Esophagus muscularis mucosa (tissue), 4 donors: ENCODE measurements around the gene SEMA5A. TPM values are rescaled to one million over a fixed set of nuclear protein-coding genes. Genes with fewer than 3 reads are reported as not detected.

Source experiments
- DNase-seq: peaks from one replicate; pipeline ENCODE4 v3.0.0-alpha.2; 2017; ENCODE audit errors: extremely low spot score
- H3K27ac ChIP-seq, 4 donors: fragments of 200-600 bp; sonication (generic); replicated peaks in 1 of 4; 1 replicate in 3 of 4; 2 replicates in 1 of 4; pipeline ENCODE4 v1.5.1; 2016 to 2019; ENCODE audit warnings: mild to moderate bottlenecking in 1 of 4
- H3K27me3 ChIP-seq, 4 donors: fragments of 200-600 bp; sonication (generic); one replicate each; pipeline versions ENCODE4 v1.5.1 to v1.6.0; 2016 to 2019
- H3K36me3 ChIP-seq, 4 donors: fragments of 200-600 bp; sonication (generic); one replicate each; pipeline ENCODE4 v1.5.1; 2016 to 2019
- H3K4me1 ChIP-seq, 4 donors: fragments of 200-600 bp; sonication (generic); one replicate each; pipeline ENCODE4 v1.5.1; 2016 to 2019
- H3K4me3 ChIP-seq, 4 donors: fragments of 200-600 bp; sonication (generic); 1 replicate in 2 of 4; 2 replicates in 2 of 4; pipeline ENCODE4 v1.5.1; 2016 to 2019; ENCODE audit warnings: mild to moderate bottlenecking in 4 of 4, moderate library complexity in 1 of 4
- H3K9me3 ChIP-seq, 4 donors: fragments of 200-600 bp; sonication (generic); 1 replicate in 3 of 4; 2 replicates in 1 of 4; pipeline ENCODE4 v1.5.1; 2016 to 2019
- EP300 ChIP-seq: sonication (generic); formaldehyde crosslinking; IDR thresholded peaks from one replicate; pipeline ENCODE4 v1.6.1; 2017; ENCODE audit warnings: antibody characterized with exemption
- POLR2A ChIP-seq: fragments of 450-650 bp; IDR thresholded peaks from one replicate; pipeline ENCODE4 v1.6.1; 2017; ENCODE audit warnings: antibody characterized with exemption, moderate library complexity, mild to moderate bottlenecking, low read depth
- POLR2AphosphoS5 ChIP-seq, 2 donors: sonication (generic); formaldehyde crosslinking; IDR thresholded peaks; one replicate each; pipeline ENCODE4 v1.6.1; 2017; ENCODE audit warnings: antibody characterized with exemption in 2 of 2
- WGBS: methylation state at CpG from one replicate; pipeline ENCODE4 v1.1.5; 2018; 5-methylcytosine and 5-hydroxymethylcytosine counted together
- intact Hi-C: fragments of 100-400 bp; cut with DNase I; formaldehyde crosslinking; loops from one replicate; pipeline ENCODE4 v1.15.1; 2023
- total RNA-seq, 4 donors: library from RNA; depleted of rRNA; stranded (reverse); fragments of >200 nt; gene quantifications; one replicate each; pipeline versions ENCODE4 v1.1.0 to v1.2.1, GENCODE V29; 2016
- TF ChIP-seq, protein P1 (sequence below), 3 experiments: fragments of 200-600 bp in 2 of 3; fragments of 450-650 bp in 1 of 3; sonication (generic) in 2 of 3; IDR thresholded peaks; one replicate each; pipeline ENCODE4 v1.5.1; 2017 to 2019; ENCODE audit warnings: antibody characterized with exemption in 3 of 3, mild to moderate bottlenecking in 2 of 3, moderate library complexity in 1 of 3

The SEMA5A gene
- total RNA-seq, 4 donors from 2014 or later, result 2.1 to 5.6 (median 3.5) TPM

DNA sequence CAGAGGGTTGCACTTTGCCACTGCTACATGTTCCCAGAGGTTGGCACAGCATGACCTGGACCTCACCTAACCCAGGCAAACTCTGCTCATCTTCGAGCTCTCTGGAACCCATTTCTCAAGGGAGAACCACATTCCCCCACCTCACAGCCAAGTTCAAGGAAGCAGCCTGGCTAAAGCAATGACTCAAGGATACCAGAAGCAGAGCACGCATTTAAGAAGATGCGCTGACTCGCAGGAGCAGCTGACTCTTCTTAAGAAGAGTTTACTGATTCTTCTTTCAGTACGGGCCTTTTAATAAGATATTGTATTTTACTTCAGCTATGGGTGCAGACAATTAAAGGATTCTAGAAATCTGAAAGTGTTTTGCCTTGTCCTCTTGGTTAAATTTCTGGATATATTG lies 4.1 kb upstream of the SEMA5A start:
- H3K4me3 ChIP-seq, result no peak overlapping the region
- H3K4me1 ChIP-seq, result peaks cover 8 to 30% (median 28%) of the 10 kb centered on the region in 4 donors
- H3K36me3 ChIP-seq, result peaks cover 0 to 23% (median 12%) of the 10 kb centered on the region in 4 donors
- H3K9me3 ChIP-seq, result no peaks in the 10 kb centered on the region
- intact Hi-C loops, result loop anchor here (5.0 kb wide), 1 partner anchor 188 kb away; no protein-coding TSS in a partner anchor
- 89% methylated on average over 5 of the region's 5 CpGs for WGBS
- H3K27ac ChIP-seq, result no peak overlapping the region
- no peak for DNase-seq
- peaks cover 0 to 14% (median under 1%) of the 10 kb centered on the region in 4 donors for H3K27me3 ChIP-seq
- TF ChIP-seq, protein P1, sequence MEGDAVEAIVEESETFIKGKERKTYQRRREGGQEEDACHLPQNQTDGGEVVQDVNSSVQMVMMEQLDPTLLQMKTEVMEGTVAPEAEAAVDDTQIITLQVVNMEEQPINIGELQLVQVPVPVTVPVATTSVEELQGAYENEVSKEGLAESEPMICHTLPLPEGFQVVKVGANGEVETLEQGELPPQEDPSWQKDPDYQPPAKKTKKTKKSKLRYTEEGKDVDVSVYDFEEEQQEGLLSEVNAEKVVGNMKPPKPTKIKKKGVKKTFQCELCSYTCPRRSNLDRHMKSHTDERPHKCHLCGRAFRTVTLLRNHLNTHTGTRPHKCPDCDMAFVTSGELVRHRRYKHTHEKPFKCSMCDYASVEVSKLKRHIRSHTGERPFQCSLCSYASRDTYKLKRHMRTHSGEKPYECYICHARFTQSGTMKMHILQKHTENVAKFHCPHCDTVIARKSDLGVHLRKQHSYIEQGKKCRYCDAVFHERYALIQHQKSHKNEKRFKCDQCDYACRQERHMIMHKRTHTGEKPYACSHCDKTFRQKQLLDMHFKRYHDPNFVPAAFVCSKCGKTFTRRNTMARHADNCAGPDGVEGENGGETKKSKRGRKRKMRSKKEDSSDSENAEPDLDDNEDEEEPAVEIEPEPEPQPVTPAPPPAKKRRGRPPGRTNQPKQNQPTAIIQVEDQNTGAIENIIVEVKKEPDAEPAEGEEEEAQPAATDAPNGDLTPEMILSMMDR (IDR thresholded peaks at IDR 0.05), result no peak
- TF ChIP-seq EP300 (no peak), POLR2A (no peak), POLR2AphosphoS5 (IDR thresholded peaks at IDR 0.05) (no peak)

DNA sequence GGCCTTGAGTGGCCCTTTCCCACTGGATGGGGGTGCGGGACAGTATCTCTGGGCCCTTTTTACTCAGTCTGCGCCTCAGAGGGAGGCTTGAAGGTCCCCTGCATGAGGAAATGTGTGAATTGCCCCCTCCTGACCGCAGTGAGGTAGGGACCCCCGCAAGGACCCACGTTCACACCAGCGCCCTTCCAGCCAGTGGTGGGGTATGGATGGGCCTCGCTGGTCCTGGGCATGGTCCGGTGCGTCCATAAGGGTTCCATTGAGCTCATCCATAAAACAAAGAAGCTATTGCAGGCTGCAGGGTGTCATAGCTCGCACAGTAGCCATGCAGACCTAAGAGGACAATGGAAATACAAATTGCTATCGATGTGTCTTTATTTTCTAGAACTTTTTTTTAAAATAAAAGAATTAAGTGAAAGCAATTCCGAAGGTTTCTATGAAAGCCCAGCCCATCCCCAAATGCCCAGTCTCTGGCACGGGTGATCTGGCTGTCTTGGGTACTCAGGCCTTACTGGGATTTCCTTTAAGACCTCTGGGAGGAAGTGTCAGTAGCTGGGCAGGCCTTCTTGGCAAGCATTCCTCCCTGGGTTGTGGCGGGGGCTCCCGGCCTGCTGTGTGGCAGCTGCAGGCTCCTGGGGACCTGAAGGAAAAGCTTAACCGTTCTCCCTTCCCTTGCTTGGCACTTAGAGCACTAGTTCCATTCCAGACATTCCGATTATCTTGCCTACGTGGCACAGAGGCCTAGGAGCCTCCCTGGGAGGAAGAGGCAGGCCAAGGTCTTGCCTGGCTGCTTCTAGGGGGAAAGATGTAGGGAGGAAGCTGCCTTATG lies 1.5 kb upstream of the SEMA5A start:
- no peak for DNase-seq
- peaks cover 0 to 23% (median 12%) of the 10 kb centered on the region in 4 donors for H3K36me3 ChIP-seq
- H3K27me3 ChIP-seq, result peaks cover 0 to 24% (median 4%) of the 10 kb centered on the region in 4 donors
- 49% methylated on average over 18 of the region's 18 CpGs for WGBS
- peak overlapping the region; percentile 83 to 95 (median 86) for H3K27ac ChIP-seq
- intact Hi-C loops, result no loop called here
- no peaks in the 10 kb centered on the region for H3K9me3 ChIP-seq
- TF ChIP-seq, protein P1 (IDR thresholded peaks at IDR 0.05), result no peak
- TF ChIP-seq POLR2A, result no peak
- TF ChIP-seq POLR2AphosphoS5 (IDR thresholded peaks at IDR 0.05), result no peak
- no peak for TF ChIP-seq EP300
- H3K4me1 ChIP-seq, result peaks cover 14 to 42% (median 38%) of the 10 kb centered on the region in 4 donors
- peak overlapping the region; percentile 74 to 89 (median 77) for H3K4me3 ChIP-seq

DNA sequence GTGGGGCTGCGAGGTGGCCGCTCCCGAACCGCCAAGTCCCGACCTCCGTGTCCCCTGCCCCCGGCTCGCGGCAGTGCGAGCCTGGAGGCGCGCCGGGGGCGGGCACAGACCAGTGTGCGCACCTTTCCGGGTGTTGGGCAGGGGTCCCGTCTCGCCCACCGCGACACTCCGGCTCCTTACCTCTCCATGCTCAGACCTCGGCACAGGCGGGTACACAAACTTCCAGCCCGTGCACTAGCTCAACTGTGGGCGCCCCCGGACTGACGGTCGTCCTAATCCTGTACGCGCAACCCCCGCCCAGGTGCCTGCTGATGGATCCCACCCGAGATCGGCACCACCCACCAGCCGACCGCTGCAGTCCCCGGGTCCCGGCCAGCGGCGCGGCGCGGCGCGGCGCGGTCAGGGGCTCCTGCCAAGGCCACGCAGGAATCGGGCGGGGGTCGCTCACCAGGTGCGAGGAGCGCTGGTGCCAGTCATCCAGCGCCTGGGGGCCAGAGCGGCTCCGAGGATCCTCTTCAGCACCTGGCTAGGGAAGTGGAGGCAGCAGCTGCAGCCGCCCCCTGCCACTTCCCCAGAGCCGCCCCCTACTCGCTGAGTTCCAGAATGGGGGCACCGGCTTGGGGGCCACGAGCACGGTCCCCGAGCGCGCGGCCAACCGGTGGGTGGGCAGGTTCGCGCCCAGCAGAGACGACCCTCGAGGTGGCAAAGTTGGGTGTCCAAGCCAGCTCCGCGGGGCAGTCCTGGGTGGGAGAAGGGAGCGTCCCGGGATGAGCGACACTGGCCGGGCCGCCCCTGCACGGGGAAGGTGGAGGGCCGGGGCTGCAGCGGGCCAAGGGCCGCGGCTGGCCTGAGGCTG lies 511 bp downstream of the SEMA5A start:
- intact Hi-C loops, result no loop called here
- Histone ChIP-seq H3K4me1 (peaks cover 14 to 42% (median 38%) of the 10 kb centered on the region in 4 donors), H3K4me3 (peak overlapping the region; percentile 74 to 89 (median 77)), H3K27ac (peak overlapping the region; percentile 83 to 95 (median 86)), H3K36me3 (peaks cover 0 to 15% (median 8%) of the 10 kb centered on the region in 4 donors), H3K9me3 (no peaks in the 10 kb centered on the region), H3K27me3 (peaks cover 0 to 24% (median 4%) of the 10 kb centered on the region in 4 donors)
- no peak for DNase-seq
- TF ChIP-seq POLR2A (no peak), POLR2AphosphoS5 (IDR thresholded peaks at IDR 0.05) (no peak), EP300 (no peak)
- TF ChIP-seq, protein P1 (IDR thresholded peaks at IDR 0.05), result no peak
- 0% methylated on average over 19 of the region's 82 CpGs for WGBS

DNA sequence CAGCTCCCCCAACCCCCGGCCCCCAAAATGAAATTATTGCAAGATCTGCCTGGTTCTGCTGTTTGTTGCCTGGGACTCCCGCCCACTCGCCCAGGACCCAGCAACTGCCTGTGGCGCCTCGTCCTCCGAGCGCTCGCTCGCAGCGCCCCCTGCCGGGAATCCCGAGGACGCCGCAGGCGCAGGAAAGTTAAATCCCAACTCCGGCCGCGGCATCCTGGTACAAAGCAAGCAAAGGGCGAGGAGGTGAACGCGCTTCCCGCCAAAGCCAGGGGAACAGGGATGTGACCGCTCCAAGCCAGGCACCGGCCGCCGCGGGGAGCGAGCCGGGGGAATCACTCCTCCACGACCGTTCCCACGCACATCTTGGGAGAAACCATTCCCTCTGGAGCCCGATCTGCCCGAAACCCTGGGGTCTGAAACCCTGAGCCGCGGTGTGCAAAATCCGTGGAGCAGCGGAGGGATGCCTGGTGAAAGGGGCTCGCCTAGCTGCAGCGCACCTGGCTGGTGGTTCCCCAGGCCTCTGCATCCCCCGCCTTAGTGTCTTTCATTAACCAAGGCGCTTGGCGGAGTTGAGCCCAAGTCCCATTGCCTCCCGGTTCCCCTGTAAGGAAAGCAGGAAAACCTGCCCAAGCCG lies 1.3 kb downstream of the SEMA5A start:
- Histone ChIP-seq H3K27me3 (peaks cover 0 to 24% (median 4%) of the 10 kb centered on the region in 4 donors), H3K4me1 (peaks cover 14 to 42% (median 38%) of the 10 kb centered on the region in 4 donors), H3K36me3 (peaks cover 0 to 9% (median 4%) of the 10 kb centered on the region in 4 donors), H3K4me3 (peak overlapping the region; percentile 74 to 89 (median 77)), H3K27ac (peak overlapping the region; percentile 30 to 88 (median 66)), H3K9me3 (no peaks in the 10 kb centered on the region)
- TF ChIP-seq, protein P1 (IDR thresholded peaks at IDR 0.05), result peak; percentile 72 to 92 (median 83)
- TF ChIP-seq POLR2A (no peak), POLR2AphosphoS5 (IDR thresholded peaks at IDR 0.05) (peak; percentile 43)
- WGBS, result no CpG with 5 or more reads among the region's 45 CpGs
- intact Hi-C loops, result no loop called here
- DNase-seq, result no peak
